Fibroblast of lung (primary cell): ENCODE data around the gene EIF2S3B. TPM values are rescaled to one million over a fixed set of nuclear protein-coding genes. Genes with fewer than 3 reads are reported as not detected.

Experiments used
- DNase-seq, 2 donors: peaks; one replicate each; pipeline versions ENCODE4 v3.0.0 to v3.0.0-alpha.2; 2010; ENCODE audit warnings: low read depth in 2 of 2
- H2AFZ ChIP-seq: 2 replicates; pipeline ENCODE4 v1.5.1; 2012; ENCODE audit warnings: low read length, control low read depth, inconsistent platforms
- H3K27ac ChIP-seq: 2 replicates; pipeline ENCODE4 v1.5.1; 2011; ENCODE audit warnings: low read length, control low read depth; ENCODE audit not compliant: insufficient read depth
- H3K27me3 ChIP-seq: 2 replicates; pipeline ENCODE4 v1.5.1; 2011; ENCODE audit warnings: mild to moderate bottlenecking, low read length; ENCODE audit not compliant: control insufficient read depth, insufficient read depth
- H3K36me3 ChIP-seq: 2 replicates; pipeline ENCODE4 v1.5.1; 2011; ENCODE audit warnings: low read length; ENCODE audit not compliant: control insufficient read depth, insufficient read depth
- H3K4me1 ChIP-seq: 2 replicates; pipeline ENCODE4 v1.5.1; 2011; ENCODE audit warnings: low read length; ENCODE audit not compliant: control insufficient read depth, insufficient read depth; ENCODE audit errors: extremely low read depth
- H3K4me2 ChIP-seq: 2 replicates; pipeline ENCODE4 v1.5.1; 2011; ENCODE audit warnings: low read length, control low read depth; ENCODE audit not compliant: insufficient read depth; ENCODE audit errors: extremely low read depth
- H3K4me3 ChIP-seq, 4 experiments: fragments of 200-600 bp in 1 of 4; sonication (generic) in 1 of 4; replicated peaks in 1 of 4; 2 replicates each; pipeline ENCODE4 v1.5.1; 2011 to 2016; ENCODE audit warnings: low read length in 4 of 4, low read depth in 3 of 4, mild to moderate bottlenecking in 3 of 4, control low read depth in 2 of 4, inconsistent platforms in 1 of 4, mixed read lengths in 1 of 4; ENCODE audit not compliant: insufficient read depth in 1 of 4; ENCODE audit errors: control extremely low read depth in 1 of 4
- H3K79me2 ChIP-seq: 2 replicates; pipeline ENCODE4 v1.5.1; 2012; ENCODE audit warnings: mild to moderate bottlenecking, low read length, inconsistent platforms; ENCODE audit not compliant: control insufficient read depth, insufficient read depth
- H3K9ac ChIP-seq: 2 replicates; pipeline ENCODE4 v1.5.1; 2011; ENCODE audit warnings: mild to moderate bottlenecking, low read length, control low read depth; ENCODE audit not compliant: insufficient read depth
- H3K9me3 ChIP-seq: 2 replicates; pipeline ENCODE4 v1.5.1; 2012; ENCODE audit warnings: low read depth, low read length; ENCODE audit not compliant: control insufficient read depth, insufficient read depth
- H4K20me1 ChIP-seq: 2 replicates; pipeline ENCODE4 v1.5.1; 2011; ENCODE audit warnings: low read length; ENCODE audit not compliant: control insufficient read depth, insufficient read depth; ENCODE audit errors: extremely low read depth
- CTCF ChIP-seq, 2 donors: IDR thresholded peaks in 1 of 2; conservative IDR thresholded peaks in 1 of 2; 1 replicate in 1 of 2; 2 replicates in 1 of 2; pipeline ENCODE4 v1.5.1; 2011 to 2012; ENCODE audit warnings: low read length in 2 of 2, control low read depth in 1 of 2, inconsistent platforms in 1 of 2, low read depth in 1 of 2, mild to moderate bottlenecking in 1 of 2
- EZH2 ChIP-seq: IDR thresholded peaks from 2 replicates; pipeline ENCODE4 v1.5.1; 2012; ENCODE audit warnings: low read length, control low read depth, mild to moderate bottlenecking; ENCODE audit errors: missing control alignments
- polyA plus RNA-seq, 2 donors: library from polyadenylated mRNA; depleted of rRNA in 1 of 2; stranded (reverse) in 1 of 2; unstranded in 1 of 2; fragments of >200 nt; gene quantifications; 2 replicates each; pipeline ENCODE4 v1.2.1, GENCODE V29; 2011 to 2012; ENCODE audit warnings: missing spikeins in 1 of 2
- total RNA-seq: library from RNA; depleted of rRNA; stranded (reverse); fragments of >200 nt; gene quantifications from 2 replicates; pipeline ENCODE4 v1.2.1, GENCODE V29; 2014

The EIF2S3B gene
- total and polyA plus RNA-seq, 2 donors (not counting 1 experiment from before 2014, with no cell fraction given) = 0.66 to 1.7 TPM

GRCh38 chr12:10554228-10554755 lies 48.6 kb downstream of the EIF2S3B start:
- no peak overlapping the region for H3K4me2 ChIP-seq
- no peak for DNase-seq
- H3K4me1 ChIP-seq = no peaks in the 10 kb centered on the region
- H3K36me3 ChIP-seq = no peaks in the 10 kb centered on the region
- no peak overlapping the region for H3K27ac ChIP-seq
- H4K20me1 ChIP-seq = no peaks in the 10 kb centered on the region
- H3K9me3 ChIP-seq = no peaks in the 10 kb centered on the region
- H3K4me3 ChIP-seq = no peak overlapping the region
- no peak overlapping the region for H3K9ac ChIP-seq
- H3K79me2 ChIP-seq = no peaks in the 10 kb centered on the region
- H3K27me3 ChIP-seq = peaks cover 3% of the 10 kb centered on the region
- TF ChIP-seq CTCF (conservative IDR thresholded peaks at IDR 0.05 in 1 of 2, IDR thresholded peaks at IDR 0.05 in 1 of 2; ENCODE audit: low read depth in 1 of 2, low read length in 2 of 2) = no peak
- no peak for TF ChIP-seq EZH2
- H2AFZ ChIP-seq = no peak overlapping the region

- TF ChIP-seq CTCF (conservative IDR thresholded peaks at IDR 0.05 in 1 of 2, IDR thresholded peaks at IDR 0.05 in 1 of 2; ENCODE audit: low read depth in 1 of 2, low read length in 2 of 2) (no peak), EZH2 (no peak)
- Histone ChIP-seq H3K4me3 (no peak overlapping the region), H3K4me2 (no peak overlapping the region), H2AFZ (no peak overlapping the region), H3K4me1 (no peaks in the 10 kb centered on the region), H3K79me2 (no peaks in the 10 kb centered on the region), H3K9ac (no peak overlapping the region), H3K27ac (no peak overlapping the region), H3K27me3 (peaks cover 3% of the 10 kb centered on the region), H3K36me3 (no peaks in the 10 kb centered on the region), H4K20me1 (no peaks in the 10 kb centered on the region), H3K9me3 (no peaks in the 10 kb centered on the region)
- no peak for DNase-seq
These were observed 49.2 kb downstream of the EIF2S3B start for GRCh38 chr12:10554756-10555481.

GRCh38 chr12:10557329-10557728 lies 51.6 kb downstream of the EIF2S3B start:
- H3K27ac ChIP-seq = no peak overlapping the region
- no peak overlapping the region for H3K4me3 ChIP-seq
- H2AFZ ChIP-seq = no peak overlapping the region
- no peak for TF ChIP-seq EZH2
- TF ChIP-seq CTCF (conservative IDR thresholded peaks at IDR 0.05 in 1 of 2, IDR thresholded peaks at IDR 0.05 in 1 of 2; ENCODE audit: low read depth in 1 of 2, low read length in 2 of 2) = no peak
- no peaks in the 10 kb centered on the region for H3K4me1 ChIP-seq
- no peaks in the 10 kb centered on the region for H3K9me3 ChIP-seq
- H3K4me2 ChIP-seq = no peak overlapping the region
- no peak for DNase-seq
- H3K9ac ChIP-seq = no peak overlapping the region
- no peaks in the 10 kb centered on the region for H3K36me3 ChIP-seq
- H4K20me1 ChIP-seq = no peaks in the 10 kb centered on the region
- peaks cover 3% of the 10 kb centered on the region for H3K27me3 ChIP-seq
- H3K79me2 ChIP-seq = no peaks in the 10 kb centered on the region
